Activated naive CD4-positive, alpha-beta T cell treated with anti-CD3 and anti-CD28 coated beads, Interleukin-2, amount 10 ng/mL, durations not matched to agents 7 days and 5 days (primary cell): Measurements from ENCODE around the gene NPRL2.
A peak's percentile ranks its signal among the peaks of the same experiment; 100 is the strongest.

Experiments used
- CTCF ChIA-PET: fragments of 350-600 bp; sonication (Branson Sonifier 250); formaldehyde crosslinking; loops from one replicate; lab custom pipeline; 2021; ENCODE audit warnings: antibody characterized with exemption; lab: Charles Lee
- DNase-seq: peaks from one replicate; pipeline ENCODE4 v3.0.0-alpha.2; 2020
- H3K27ac Mint-ChIP-seq: one replicate; pipeline ENCODE4 v1.8.0; 2021; ENCODE audit warnings: mild to moderate bottlenecking, moderate library complexity, mixed read lengths
- H3K27me3 Mint-ChIP-seq: one replicate; pipeline ENCODE4 v1.8.0; 2021; ENCODE audit warnings: mild to moderate bottlenecking, mixed read lengths
- H3K36me3 Mint-ChIP-seq: one replicate; pipeline ENCODE4 v1.8.0; 2021; ENCODE audit warnings: mixed read lengths
- H3K4me1 Mint-ChIP-seq: one replicate; pipeline ENCODE4 v1.8.0; 2021; ENCODE audit warnings: mixed read lengths
- H3K4me3 Mint-ChIP-seq: one replicate; pipeline ENCODE4 v1.8.0; 2021; ENCODE audit warnings: mild to moderate bottlenecking, moderate library complexity, mixed read lengths
- H3K9me3 Mint-ChIP-seq: one replicate; pipeline ENCODE4 v1.8.0; 2021; ENCODE audit warnings: mixed read lengths

Gene NPRL2

DNA sequence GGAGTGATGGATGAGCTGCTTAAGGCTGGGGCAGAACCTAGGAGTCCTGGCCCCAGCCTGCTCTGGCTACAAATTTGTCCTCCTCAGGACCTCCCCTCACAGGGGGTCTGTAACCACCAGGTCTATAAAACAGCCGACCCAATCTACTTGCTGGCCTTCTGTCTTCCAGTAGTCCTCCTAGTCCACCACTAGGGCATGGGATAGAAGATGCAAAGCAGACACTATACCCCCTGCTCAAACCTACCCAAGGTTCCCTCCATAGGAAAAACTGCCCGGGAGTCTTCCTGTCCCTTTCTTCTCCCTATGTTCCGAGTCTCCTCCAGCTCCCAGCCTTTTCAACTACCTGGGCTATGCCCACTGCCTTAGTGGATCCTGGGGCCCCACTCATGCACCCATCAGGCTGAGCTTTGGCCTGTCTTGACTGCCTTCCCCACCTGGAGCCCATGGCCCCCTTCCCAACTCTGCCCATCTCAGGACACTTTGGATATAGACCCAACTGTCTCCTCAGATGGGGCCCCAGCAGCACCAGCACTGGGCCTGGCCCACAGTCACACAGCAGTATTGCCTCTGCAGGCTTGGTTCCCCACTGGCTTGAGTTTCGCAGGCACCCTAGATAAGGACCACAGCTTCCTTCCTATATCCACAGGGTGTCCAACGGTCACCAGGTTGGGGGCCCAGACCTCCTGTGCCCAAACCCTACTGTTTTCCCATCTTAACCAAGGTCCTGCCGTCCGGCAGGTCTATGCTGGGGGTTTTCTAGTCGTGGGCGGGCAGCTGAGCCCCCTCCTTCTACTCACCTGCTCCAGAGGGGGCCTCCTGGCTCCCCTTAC is 52.5 kb downstream of the NPRL2 start:
- DNase-seq, result no peak
- H3K9me3 Mint-ChIP-seq, result no peaks in the 10 kb centered on the region
- H3K36me3 Mint-ChIP-seq, result peaks cover 5% of the 10 kb centered on the region
- H3K27ac Mint-ChIP-seq, result peak overlapping the region; percentile 99
- H3K4me3 Mint-ChIP-seq, result peak overlapping the region; percentile 98
- H3K4me1 Mint-ChIP-seq, result peaks cover 45% of the 10 kb centered on the region
- no peaks in the 10 kb centered on the region for H3K27me3 Mint-ChIP-seq
- CTCF ChIA-PET, result interaction anchor here (1.4 to 3.8 kb wide), 2 partner anchors 26 to 39 kb away, joined by 4 to 20 read pairs; no protein-coding TSS in a partner anchor

DNA sequence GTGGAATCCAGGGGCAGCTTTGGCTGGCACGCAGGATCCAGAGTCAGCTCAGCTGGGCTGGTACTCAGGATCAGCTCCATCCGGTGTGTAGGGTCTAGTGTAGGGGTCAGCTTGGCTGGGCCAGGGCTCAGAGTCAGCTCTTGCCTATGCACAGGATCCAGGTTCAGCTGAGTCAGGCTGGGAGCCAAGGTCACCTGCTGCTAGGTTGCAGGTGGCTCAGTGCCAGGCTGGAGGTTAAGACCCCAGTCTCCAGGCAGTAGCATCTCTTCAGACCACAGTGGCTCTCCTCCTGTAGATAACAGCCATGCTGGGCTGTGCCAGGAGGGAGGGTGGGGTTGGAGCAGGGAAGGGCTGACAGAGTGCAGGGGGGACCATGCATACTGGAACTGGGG is 53.2 kb downstream of the NPRL2 start:
- Mint-ChIP-seq H3K4me3 (peak overlapping the region; percentile 98), H3K27me3 (no peaks in the 10 kb centered on the region), H3K4me1 (peaks cover 52% of the 10 kb centered on the region), H3K36me3 (peaks cover 5% of the 10 kb centered on the region), H3K27ac (no peak overlapping the region), H3K9me3 (no peaks in the 10 kb centered on the region)
- DNase-seq, result no peak
- CTCF ChIA-PET, result interaction anchor here (1.4 to 3.8 kb wide), 2 partner anchors 27 to 40 kb away, joined by 4 to 20 read pairs; no protein-coding TSS in a partner anchor
